HPDE6-E6E7 (cell line): ENCODE measurements around the gene ANXA11.
"Not testable (repeated sequence)": the region's sequence is repeated elsewhere in the genome, so short reads cannot be mapped to it uniquely, and the experiment has no call there.

Experiments
- DNase-seq: peaks from one replicate; pipeline ENCODE4 v3.0.0; 2011; ENCODE audit warnings: missing footprints; ENCODE audit errors: extremely low spot score

Gene ANXA11

DNA sequence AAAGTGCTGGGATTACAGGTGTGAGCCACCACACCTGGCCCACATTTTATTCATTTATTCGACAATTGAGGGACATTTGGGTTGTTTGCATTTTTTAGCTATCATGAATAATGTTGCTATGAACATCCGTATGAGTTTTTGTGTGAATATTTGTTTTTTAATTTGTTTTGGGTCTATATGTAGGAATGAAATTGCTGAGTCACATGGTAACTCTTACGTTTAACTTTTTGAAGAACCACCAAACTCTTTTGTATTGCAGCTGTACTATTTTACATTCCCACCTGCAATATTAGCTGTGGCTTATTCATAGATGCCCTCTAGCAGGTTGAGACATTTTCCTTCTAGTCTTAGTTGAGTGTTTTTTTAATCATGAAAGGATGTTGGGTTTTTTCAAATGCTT is 58.4 kb downstream of the ANXA11 start:
- no peak for DNase-seq

DNA sequence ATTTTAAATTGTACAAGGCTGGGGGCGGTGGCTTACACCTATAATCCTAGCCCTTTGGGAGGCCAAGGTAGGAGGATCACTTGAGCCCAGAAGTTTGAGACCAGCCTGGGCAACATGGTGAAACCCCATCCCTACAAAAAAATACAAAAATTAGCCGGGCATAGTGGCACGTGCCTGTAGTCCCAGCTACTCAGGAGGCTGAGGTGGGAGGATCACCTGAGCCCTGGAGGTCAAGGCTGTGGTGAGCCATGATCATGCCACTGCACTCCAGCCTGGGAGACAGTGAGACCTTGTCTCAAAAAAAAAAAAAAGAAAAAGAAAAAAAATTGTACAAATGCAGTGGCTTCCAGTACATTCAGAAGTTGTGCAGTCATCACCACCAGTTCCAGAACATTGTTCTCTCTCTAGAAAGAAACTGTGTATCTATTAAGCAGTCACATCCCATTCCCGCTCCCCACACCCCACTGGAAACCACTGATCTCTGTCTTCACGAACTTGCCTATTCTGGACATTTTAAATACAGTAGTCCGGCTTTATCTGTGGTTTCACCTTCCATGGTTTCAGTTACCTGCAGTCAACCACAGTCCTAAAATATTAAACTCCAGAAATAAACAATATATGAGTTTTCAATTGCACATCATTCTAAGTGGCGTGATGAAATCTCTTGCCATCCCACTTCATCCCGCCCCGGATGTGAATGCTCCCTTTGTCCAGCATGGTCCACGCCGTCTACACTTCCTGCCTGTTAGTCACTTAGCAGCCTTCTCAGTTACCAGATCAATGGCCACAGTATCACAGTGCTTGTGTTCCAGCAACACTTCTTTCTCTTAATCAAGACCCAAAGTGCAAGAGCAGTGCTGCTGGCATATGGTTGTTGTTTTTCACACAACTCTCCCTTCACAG is 59.7 kb downstream of the ANXA11 start:
- DNase-seq = not testable (repeated sequence)

DNA sequence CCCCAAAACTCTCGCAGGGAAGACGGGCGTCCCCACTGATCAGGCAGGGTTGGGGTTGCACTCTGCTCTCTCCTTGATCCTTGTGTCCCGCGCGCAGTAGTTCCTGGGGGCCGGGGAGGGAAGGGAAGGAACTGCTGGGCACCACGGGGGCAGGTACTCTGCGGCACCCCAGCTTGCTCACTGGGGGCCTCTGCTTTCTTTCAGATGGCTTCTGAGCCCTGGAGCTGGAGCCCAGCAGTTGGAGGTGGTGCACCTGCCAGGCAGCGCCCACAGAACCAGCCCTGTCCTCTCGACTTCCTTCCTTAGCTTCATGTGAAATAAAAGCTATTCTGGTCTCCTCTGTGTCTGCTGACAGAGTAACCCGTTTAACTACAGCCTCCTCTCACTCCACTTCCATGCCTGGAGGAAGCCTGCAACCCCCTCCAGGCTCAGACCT is 60.6 kb downstream of the ANXA11 start:
- no peak for DNase-seq

DNA sequence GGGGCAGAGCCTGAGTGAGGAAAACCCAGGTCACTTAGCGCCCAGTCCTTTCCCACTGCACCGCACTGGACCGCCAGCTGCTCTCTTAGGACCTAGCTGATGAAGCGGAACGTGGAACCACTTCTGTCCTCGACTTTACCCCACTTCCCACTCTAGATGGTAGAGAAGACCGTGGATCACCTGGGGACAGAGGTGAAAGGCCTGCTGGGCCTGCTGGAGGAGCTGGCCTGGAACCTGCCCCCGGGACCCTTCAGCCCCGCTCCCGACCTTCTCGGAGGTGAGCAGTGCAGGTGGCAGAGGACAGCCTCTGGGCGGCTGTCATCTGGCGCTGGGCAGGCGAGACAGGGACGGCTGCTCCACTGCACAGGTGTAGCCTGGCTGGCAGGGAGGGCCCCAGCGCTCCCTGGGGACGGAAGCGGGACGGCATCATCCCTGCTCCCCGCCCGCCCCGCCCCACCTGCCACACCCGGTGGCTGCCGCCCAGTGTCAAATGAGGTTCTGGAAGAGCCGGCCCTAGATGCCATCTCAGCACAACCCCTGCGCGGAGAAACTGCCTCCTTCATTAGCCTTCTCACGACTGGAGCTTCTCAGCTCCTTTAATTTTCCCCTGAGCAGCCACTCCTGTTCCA is 61.2 kb downstream of the ANXA11 start:
- no peak for DNase-seq

DNA sequence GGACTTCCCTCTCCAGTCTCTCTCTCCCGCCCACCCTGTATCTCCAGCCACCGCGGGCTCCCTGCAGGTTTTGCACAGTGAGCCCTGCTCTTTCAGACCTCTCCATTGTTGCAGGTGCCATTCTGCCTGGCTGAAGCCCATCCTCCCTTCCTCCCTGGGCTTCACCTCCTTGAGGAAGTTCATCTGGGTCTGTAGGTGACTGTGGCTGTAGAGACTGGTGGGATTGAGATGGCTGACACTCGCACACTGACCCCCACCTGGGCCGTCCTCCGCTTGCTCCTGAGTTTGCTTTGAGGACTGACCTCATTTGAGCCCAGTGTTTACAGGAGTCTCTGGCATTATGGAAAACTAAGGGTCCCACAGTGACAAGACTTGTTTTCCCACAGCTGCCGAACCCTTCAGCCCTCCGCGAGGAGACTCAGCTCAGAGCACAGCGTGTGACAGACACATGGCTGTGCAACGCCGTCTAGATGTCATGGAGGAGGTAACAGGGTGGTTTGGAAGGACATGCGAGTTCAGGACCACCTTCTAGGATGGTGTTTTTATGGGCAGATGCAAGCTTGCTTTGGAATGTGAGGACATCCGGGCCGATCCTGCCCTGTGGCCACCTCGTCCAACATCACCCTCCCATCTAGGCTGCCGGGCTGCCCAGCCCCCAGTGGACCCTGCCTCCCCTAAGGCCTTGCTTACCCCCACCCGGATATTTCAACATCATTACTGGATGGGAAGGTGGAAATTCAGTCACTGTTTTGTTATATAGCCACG is 63.5 kb downstream of the ANXA11 start:
- no peak for DNase-seq

DNA sequence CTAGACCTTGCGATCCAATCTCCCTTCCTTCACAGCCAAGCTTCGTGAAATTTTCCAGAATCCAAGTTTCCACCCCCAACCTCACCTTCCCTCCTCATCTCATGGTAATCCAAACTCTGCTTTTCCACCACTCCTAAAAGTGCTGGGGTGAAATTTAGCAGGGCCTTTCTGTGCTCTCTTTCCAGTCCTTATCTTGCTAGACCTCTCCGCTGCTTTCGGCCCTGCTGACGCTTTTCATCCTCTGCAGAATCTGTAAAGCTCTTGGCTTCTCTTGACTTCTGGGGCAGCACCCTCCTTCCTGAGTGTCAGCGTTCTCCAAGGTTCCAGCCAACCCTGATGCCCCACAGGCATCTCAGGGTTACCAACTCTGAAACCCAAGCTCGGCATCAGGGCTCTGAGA is 65.1 kb downstream of the ANXA11 start:
- no peak for DNase-seq

DNA sequence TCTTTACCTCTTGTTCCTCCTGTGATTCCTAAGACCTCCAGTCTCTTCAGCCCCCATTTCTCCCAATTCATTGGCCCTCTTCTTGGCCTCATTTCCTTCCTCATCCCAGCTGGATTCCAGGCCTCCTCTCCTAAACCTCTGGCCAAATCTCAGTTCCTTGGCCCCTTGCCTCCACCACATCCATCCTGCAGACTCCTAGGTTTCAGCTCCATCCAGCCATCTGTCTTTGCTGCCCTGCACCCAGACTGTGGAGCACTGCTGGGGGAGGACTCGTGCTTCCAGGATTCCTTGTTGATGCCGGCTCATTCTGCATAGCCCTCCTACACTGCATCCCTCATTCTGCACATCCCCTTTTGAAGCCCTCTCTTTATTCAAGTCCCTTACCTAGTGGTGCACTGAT is 66.1 kb downstream of the ANXA11 start:
- no peak for DNase-seq

DNA sequence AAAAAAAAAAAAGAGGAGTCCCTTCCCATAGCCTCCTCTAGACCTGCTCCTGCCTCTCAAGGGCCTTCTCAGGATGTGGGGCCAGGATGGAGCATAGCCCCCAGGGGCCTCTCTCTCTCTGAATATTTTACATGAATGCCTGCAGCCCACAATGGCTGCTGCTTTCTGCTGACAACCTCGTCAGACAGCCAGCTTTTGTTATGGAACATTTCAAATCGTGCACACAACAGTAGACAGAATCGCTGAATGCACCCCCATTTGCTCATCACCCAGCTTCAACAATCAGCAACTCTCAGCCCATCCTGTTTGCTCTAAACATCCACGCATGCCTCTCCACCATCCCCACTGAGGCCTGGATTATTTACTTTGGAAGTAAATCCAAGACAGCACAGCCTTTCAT is 67.4 kb downstream of the ANXA11 start:
- DNase-seq = no peak

DNA sequence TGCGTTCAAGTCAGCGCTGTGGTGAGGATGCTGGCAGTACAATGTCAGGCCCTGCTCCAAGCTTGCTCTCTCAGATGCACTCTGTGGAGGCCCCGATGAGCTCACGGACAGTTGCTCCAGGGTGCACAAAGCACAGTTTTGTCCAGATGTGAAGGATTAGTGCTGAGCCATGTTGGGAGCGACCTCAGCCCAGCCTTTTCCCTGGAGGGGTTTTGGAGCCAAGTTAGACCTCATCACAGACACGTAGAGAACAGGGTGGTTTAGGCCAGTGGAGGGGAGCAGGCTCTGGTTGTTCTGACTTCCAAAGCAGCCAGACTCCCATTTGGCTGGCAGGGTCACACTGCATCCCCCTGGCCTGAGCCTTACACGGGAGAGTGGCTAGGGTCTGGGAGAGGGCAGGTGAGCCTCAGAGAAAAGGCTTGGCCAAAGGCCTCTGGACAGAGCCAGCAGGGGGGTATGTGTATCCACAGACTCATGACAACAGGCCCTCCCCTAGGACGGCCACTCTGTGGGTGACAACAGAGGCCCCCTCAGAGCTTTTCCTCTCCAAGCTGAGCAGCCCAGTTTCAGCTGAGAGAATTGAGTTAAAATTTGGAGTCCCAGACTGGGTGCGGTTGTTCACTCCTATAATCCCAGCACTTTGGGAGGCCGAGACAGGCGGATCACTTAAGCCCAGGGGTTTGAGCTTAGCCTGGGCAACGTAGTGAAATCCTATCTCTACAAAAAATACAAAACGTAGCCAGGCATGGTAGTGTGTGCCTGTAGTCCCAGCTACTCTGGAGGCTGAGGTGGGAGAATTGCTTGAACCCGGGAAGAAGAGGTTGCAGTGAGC is 68.1 kb downstream of the ANXA11 start:
- no peak for DNase-seq

DNA sequence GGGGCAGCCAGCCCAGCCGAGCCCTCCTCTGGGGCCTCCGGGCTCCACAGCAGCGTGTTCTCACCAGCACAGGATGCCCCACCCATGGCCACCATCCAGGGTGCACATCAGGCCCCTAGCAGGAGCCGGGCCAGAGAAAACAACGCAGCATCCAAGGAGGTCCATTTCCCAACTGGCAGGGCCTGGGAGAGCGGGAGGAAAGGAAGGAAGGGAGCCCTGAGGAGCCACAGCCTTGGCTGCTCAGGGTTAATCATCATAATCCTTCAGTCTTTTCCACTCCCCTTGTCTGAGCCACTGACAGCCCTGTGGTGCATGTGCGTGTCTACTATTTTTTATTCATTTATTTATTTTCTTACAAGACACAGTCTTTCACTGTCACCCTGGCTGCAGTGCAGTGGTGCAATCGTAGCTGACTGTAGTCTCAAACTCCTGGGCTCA is 69.2 kb downstream of the ANXA11 start:
- no peak for DNase-seq

DNA sequence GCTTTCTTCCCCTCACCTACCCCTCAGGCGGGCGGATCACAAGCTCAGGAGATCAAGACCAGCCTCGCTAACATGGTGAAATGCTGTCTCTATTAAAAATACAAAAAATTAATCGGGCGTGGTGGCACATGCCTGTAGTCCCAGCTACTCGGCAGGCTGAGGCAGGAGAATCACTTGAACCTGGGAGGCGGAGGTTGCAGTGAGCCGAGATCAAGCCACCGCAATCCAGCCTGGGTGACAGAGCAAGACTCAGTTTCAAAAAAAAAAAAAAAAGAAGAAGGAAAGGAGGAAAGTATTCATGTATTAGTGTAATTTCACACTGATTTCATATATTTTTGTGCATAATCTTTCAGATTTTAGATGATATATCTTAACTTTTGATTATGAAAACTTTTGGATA is 71.7 kb downstream of the ANXA11 start:
- DNase-seq = not testable (repeated sequence)

DNA sequence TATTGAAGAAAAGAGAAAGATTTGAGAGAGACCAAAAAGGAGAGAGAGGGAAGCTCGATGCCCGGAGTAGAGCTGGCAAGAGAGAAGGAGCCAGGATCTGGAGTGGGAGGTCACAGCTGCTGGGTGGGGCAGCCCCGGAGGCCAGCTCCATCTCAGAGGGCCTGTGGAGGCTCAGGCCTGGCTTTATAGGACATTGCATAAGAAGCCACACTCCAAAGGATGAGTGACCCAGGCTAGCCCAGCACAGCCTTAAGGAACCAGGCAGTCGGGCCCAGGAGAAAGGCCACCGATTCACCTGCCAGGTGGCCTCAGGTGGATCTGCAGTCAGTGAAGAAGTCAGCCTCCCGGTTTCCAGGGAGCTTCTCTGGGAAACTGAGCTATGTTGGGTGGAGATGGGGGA is 72.1 kb downstream of the ANXA11 start:
- DNase-seq = no peak

DNA sequence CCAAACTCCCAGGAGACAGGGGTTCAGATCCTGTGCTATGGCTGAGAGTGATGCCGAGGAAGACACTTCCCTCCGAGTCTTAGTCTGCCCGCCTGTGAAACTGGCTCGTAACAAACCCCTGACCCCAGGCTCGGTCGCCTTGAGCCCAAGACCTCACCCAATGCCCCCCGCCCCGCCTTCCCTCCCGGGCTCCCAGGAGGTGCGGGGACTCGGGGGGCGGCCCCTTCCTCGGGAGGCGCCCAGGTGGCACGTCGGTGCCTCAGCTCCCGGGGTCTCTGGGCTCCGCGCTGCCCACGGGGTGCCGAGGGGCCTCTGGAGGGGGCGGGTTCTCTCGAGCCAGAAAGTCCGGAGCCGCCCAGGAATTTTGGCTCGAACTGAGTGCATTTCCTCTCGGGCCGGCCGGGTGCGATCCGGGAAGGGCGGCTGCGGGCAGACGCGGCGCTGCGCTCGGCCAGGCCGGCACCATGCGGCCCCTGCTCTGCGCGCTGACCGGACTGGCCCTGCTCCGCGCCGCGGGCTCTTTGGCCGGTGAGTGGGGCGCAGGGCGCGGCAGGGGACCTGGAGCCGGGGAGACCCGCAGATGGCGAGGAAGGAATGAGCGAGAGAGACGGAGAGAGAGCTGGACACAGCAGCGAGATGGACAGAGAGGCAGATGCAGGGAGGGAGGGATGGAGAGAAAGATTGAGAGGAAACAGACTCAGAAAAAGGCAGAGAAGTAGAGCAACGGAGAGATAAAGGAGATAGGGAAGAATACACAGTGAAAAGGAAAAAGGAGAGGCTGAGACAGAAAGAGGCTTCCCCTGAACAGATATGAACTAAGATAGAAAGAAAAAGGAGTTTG is 72.8 kb downstream of the ANXA11 start, which contains the start of gene PLAC9:
TSS of gene PLAC9 (plus strand) at position 432 of the 841 bp plus-strand sequence. CDS start at position 465, 33 bp downstream.
- no peak for DNase-seq

DNA sequence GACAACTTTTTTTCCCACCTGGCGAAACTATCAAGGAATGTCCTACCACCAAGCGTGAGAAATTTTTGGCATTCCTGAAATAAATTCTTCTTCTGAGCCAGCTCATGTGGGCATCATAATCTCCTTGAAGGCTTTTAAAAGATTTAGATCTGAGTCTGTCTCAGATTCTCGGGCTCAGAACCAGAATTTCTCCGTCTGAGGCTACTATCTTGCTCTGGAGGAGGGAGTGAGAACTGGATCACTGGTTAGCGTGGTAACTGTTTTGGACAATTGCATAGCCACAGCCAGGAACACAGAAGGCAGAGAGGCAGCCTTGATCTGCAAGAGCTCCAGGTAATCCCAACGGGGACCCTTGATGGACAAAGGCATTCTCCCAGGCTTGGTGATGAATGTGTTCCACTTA is 73.8 kb downstream of the ANXA11 start:
- no peak for DNase-seq

DNA sequence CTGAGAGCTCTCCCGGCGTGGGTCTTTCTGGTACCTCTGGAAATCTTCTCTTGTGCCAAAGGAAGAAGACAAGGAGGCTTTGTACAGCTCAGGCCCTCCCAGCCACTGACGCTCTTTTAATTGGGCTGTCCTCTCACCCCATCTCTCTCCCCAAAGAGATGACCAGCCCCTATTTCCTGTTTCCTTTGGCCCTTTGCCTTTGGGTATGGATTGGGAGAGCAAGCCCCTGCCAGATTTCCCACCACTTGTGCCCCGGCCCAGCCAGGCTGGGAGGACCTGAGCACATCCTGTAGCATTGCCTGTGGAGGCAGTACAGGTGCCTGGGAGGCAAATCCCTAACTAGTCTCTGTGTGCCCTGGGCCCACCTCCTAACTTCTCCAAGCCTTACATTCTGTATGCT is 78.5 kb downstream of the ANXA11 start:
- no peak for DNase-seq

DNA sequence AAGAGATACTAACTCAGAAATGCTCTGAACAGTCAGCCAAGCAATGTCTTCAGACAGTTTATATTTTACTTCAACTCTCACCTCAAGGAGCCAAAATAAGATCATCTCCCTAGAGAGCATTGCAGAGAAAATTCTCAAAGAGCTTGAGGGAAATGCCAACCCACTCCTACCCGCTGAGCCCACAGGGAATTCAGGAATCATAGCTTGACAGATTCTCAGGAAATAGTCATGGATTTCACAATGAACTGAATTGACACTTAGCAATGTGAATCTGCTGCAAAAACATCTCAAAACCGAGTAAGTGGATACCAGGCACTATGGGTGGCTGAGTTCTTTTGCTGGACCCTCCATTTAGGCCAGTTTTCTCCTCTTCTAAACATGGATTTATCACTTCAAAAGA is 82.6 kb downstream of the ANXA11 start:
- no peak for DNase-seq

DNA sequence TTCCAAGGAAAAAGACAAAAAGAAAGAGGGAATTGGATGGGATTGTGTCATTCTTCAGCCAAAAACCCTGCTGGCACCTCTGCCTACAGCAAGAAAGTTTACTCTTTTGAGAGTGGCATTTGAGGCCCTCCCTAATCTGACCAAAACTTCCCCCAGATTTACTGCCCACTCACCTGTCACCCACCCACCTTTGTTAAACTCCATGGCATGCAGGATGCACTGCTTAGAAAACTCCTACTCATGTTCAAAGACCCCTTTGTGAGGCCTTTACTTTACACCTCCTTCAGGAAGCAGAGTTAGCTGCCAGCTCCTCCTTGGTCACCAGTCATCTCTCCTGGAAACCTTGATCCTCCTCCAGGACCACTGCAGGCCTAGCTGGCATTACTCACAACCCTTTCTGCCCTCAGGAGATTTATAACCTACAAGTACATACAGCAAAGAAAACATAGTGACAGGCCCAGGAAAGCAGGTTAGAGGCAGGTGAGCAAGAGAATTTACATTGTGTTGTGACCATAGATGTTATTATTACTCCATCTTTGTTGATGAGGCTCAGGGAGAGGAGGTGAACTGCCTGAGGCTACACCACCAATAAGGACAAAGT is 83.1 kb downstream of the ANXA11 start:
- DNase-seq = no peak

DNA sequence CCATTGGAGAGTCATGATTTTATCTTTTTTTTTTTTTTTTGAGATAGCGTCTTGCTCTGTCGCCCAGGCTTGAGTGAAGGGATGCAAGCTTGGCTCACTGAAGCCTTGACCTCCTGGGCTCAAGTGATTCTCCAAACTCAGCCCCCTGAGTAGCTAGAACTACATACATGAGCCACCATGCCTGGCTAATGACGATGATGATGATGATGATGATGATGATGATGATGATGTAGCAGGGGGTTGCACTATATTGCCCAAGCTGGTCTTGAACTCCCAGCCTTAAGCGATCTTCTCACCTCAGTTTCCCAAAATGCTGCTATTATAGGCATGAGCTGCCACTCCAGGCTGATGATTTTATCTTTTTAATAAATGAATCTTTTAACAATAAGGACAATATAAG is 86.7 kb downstream of the ANXA11 start:
- no peak for DNase-seq

DNA sequence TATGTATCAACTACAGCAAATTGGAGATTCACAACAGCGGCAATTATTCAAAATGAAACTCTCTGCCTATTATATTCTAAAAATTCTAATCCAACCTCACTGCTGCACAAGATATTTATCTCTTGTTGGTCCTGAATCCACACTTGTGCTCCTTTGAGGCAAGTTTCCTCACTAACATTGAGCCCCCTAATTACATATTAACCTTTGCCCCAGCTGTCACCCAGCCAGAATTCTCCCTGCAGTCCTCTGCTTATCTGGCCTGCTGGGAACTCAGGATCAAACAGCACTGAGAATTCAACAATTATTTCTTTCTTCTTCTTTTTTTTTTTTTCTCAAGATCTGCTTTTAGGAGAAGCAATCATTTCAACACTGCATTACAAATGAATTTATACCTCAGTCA is 94.4 kb downstream of the ANXA11 start:
- no peak for DNase-seq

DNA sequence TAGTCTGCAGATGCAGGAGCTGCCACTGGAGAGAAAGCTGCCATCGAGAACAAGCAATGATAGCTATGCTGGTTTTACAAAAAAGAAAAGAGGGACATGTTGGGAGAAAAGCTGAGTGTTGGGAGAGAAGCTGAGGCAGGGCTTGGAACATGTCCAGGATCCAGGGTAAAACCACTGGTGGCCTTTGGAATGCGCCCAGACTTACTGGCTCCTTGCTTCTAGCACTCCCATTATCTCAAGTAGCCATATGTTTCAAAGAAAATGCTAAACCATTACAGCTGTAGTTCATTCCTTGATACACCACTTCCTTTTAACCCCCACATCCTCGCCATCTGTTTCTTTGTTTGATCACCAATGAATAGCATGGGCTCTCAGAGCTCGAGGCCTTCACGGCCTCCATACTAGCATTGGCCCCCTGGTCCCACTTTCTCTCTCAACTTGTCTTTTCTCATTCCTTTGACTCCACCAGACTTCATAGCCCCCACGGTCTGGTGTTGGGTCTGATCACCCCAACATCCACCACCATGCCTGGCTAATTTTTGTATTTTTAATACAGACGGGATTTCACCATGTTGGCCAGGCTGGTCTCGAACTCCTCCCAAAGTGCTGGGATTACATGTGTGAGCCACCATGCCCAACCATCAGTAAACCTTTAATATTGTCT is 96.6 kb downstream of the ANXA11 start:
- DNase-seq = no peak
